ENCODE data around the gene PPP5C.
"Not testable (repeated sequence)": the region's sequence is repeated elsewhere in the genome, so short reads cannot be mapped to it uniquely, and the experiment has no call there.

DNA sequence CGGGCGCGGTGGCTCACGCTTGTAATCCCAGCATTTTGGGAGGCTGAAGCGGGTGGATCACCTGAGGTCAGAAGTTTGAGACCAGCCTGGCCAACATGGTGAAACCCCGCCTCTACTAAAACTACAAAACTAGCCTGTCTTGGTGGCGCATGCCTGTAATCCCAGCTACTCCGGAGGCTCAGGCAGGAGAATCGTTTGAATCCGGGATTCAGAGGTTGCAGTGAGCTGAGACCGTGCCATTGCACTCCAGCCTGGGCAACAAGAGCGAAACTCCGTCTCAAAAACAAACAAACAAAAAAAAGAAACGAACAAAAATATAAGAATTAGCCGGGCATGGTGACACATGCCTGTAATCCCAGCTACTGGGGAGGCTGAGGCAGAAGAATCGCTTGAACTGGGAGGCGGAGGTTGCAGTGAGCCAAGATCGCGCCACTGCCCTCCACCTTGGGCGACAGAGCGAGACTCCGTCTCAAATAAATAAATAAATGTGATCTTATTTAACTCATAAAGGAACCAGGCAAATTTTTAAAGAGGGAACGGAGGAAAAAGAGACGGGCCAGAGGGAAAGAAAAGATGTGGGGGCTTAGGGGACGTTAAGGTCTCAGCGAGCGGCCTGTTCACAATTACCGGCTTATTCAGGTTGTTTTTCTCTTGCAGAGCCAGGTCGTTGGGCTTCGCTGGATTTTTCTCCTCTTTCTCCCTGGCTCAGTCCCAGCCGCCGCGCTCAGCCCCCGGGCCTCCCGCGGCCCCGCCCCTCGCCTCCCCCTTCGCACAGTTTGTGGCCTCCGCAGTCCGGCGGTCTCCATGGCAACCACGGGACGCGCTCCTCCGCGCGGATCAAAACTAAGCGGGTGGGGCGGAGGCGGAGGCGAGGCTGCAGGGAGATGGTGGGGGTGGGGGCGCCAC is 69.2 kb downstream of the PPP5C start:
- TF ChIP-seq, protein P1, sequence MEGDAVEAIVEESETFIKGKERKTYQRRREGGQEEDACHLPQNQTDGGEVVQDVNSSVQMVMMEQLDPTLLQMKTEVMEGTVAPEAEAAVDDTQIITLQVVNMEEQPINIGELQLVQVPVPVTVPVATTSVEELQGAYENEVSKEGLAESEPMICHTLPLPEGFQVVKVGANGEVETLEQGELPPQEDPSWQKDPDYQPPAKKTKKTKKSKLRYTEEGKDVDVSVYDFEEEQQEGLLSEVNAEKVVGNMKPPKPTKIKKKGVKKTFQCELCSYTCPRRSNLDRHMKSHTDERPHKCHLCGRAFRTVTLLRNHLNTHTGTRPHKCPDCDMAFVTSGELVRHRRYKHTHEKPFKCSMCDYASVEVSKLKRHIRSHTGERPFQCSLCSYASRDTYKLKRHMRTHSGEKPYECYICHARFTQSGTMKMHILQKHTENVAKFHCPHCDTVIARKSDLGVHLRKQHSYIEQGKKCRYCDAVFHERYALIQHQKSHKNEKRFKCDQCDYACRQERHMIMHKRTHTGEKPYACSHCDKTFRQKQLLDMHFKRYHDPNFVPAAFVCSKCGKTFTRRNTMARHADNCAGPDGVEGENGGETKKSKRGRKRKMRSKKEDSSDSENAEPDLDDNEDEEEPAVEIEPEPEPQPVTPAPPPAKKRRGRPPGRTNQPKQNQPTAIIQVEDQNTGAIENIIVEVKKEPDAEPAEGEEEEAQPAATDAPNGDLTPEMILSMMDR (IDR thresholded peaks at IDR 0.05): not testable (repeated sequence)
- not testable (repeated sequence) for TF ChIP-seq POLR2A (IDR thresholded peaks at IDR 0.05; ENCODE audit: low read depth); EP300 (IDR thresholded peaks at IDR 0.05); POLR2AphosphoS5 (IDR thresholded peaks at IDR 0.05)
